ENCODE results near the gene SETD9.

DNA sequence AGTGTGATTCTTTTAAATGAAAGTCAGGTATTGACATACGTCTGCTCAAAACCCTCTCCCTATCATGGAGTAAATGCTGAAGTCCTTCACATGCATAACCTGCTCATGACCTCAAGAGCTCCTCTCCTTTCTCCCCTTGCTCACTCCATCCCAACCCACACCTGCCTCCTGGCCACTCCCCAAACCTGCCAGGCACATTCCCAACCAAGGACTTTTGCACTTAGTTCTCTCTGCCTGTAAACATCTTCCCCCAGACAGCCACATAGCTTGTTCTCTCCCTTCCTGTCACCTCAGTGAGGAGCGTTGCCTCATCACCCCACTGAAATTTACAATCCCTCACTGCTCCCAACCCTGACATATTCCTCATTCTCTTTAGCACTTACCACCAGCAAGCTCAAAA, 8.7 kb downstream of the SETD9 start:
- TF ChIP-seq POLR2A (IDR thresholded peaks at IDR 0.05; ENCODE audit: low read depth, low read length) (no peak), POLR2AphosphoS5 (IDR thresholded peaks at IDR 0.05; ENCODE audit: low read depth, low read length) (no peak)
